ENCODE data around the gene CDH13. TPM values are rescaled to one million over a fixed set of nuclear protein-coding genes. Genes with fewer than 3 reads are reported as not detected.

CDH13 gene
- total and polyA plus RNA-seq, 2 of the 8 experiments (the other 6 are each of a cell fraction or from before 2014, with no cell fraction given), result 2.3 to 2.4 TPM

- TF ChIP-seq, protein P1, sequence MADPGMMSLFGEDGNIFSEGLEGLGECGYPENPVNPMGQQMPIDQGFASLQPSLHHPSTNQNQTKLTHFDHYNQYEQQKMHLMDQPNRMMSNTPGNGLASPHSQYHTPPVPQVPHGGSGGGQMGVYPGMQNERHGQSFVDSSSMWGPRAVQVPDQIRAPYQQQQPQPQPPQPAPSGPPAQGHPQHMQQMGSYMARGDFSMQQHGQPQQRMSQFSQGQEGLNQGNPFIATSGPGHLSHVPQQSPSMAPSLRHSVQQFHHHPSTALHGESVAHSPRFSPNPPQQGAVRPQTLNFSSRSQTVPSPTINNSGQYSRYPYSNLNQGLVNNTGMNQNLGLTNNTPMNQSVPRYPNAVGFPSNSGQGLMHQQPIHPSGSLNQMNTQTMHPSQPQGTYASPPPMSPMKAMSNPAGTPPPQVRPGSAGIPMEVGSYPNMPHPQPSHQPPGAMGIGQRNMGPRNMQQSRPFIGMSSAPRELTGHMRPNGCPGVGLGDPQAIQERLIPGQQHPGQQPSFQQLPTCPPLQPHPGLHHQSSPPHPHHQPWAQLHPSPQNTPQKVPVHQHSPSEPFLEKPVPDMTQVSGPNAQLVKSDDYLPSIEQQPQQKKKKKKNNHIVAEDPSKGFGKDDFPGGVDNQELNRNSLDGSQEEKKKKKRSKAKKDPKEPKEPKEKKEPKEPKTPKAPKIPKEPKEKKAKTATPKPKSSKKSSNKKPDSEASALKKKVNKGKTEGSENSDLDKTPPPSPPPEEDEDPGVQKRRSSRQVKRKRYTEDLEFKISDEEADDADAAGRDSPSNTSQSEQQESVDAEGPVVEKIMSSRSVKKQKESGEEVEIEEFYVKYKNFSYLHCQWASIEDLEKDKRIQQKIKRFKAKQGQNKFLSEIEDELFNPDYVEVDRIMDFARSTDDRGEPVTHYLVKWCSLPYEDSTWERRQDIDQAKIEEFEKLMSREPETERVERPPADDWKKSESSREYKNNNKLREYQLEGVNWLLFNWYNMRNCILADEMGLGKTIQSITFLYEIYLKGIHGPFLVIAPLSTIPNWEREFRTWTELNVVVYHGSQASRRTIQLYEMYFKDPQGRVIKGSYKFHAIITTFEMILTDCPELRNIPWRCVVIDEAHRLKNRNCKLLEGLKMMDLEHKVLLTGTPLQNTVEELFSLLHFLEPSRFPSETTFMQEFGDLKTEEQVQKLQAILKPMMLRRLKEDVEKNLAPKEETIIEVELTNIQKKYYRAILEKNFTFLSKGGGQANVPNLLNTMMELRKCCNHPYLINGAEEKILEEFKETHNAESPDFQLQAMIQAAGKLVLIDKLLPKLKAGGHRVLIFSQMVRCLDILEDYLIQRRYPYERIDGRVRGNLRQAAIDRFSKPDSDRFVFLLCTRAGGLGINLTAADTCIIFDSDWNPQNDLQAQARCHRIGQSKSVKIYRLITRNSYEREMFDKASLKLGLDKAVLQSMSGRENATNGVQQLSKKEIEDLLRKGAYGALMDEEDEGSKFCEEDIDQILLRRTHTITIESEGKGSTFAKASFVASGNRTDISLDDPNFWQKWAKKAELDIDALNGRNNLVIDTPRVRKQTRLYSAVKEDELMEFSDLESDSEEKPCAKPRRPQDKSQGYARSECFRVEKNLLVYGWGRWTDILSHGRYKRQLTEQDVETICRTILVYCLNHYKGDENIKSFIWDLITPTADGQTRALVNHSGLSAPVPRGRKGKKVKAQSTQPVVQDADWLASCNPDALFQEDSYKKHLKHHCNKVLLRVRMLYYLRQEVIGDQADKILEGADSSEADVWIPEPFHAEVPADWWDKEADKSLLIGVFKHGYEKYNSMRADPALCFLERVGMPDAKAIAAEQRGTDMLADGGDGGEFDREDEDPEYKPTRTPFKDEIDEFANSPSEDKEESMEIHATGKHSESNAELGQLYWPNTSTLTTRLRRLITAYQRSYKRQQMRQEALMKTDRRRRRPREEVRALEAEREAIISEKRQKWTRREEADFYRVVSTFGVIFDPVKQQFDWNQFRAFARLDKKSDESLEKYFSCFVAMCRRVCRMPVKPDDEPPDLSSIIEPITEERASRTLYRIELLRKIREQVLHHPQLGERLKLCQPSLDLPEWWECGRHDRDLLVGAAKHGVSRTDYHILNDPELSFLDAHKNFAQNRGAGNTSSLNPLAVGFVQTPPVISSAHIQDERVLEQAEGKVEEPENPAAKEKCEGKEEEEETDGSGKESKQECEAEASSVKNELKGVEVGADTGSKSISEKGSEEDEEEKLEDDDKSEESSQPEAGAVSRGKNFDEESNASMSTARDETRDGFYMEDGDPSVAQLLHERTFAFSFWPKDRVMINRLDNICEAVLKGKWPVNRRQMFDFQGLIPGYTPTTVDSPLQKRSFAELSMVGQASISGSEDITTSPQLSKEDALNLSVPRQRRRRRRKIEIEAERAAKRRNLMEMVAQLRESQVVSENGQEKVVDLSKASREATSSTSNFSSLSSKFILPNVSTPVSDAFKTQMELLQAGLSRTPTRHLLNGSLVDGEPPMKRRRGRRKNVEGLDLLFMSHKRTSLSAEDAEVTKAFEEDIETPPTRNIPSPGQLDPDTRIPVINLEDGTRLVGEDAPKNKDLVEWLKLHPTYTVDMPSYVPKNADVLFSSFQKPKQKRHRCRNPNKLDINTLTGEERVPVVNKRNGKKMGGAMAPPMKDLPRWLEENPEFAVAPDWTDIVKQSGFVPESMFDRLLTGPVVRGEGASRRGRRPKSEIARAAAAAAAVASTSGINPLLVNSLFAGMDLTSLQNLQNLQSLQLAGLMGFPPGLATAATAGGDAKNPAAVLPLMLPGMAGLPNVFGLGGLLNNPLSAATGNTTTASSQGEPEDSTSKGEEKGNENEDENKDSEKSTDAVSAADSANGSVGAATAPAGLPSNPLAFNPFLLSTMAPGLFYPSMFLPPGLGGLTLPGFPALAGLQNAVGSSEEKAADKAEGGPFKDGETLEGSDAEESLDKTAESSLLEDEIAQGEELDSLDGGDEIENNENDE (IDR thresholded peaks at IDR 0.05; ENCODE audit: insufficient replicate concordance, low read length), result no peak
- TF ChIP-seq SP4 (IDR thresholded peaks at IDR 0.05; ENCODE audit: low read length), result no peak
These were observed 906.4 kb downstream of the CDH13 start (continued) for GRCh38 chr16:83533193-83533592.
